GM19372 (cell line): ENCODE data around the gene LRRC32.

Source experiments
- ATAC-seq: cut with Tn5 transposase; IDR thresholded peaks from one replicate; pipeline ENCODE4 v1.9.1; 2021; ENCODE audit warnings: mild to moderate bottlenecking, low read depth, moderate library complexity; ENCODE audit not compliant: unreplicated experiment

The LRRC32 gene

GRCh38 chr11:76670485-76671236, at the start of gene LRRC32:
LRRC32 (minus strand) TSS chr11:76670747; CDS start chr11:76665954, 4,793 bp downstream.
- no peak for ATAC-seq

- no peak for ATAC-seq
These were observed 49.1 kb upstream of the LRRC32 start for GRCh38 chr11:76719686-76720085.

- ATAC-seq, result no peak
These were observed 48.7 kb upstream of the LRRC32 start for GRCh38 chr11:76719281-76719680.

GRCh38 chr11:76717816-76718215, 47.3 kb upstream of the LRRC32 start:
- ATAC-seq, result no peak

- no peak for ATAC-seq
These were observed 46.8 kb upstream of the LRRC32 start for GRCh38 chr11:76717369-76717768.

- ATAC-seq, result no peak
These were observed 45.7 kb upstream of the LRRC32 start for GRCh38 chr11:76716268-76716667.

- ATAC-seq, result no peak
These were observed 43.9 kb upstream of the LRRC32 start for GRCh38 chr11:76714493-76714892.

- no peak for ATAC-seq
These were observed 43.0 kb upstream of the LRRC32 start for GRCh38 chr11:76713499-76713898.

- no peak for ATAC-seq
These were observed 41.6 kb upstream of the LRRC32 start for GRCh38 chr11:76712125-76712524.

- ATAC-seq, result no peak
These were observed 39.2 kb upstream of the LRRC32 start for GRCh38 chr11:76709756-76710155.

- ATAC-seq, result no peak
These were observed 38.6 kb upstream of the LRRC32 start for GRCh38 chr11:76708972-76709660.

- ATAC-seq, result no peak
These were observed 36.8 kb upstream of the LRRC32 start for GRCh38 chr11:76707293-76707825.

- ATAC-seq, result no peak
These were observed 36.1 kb upstream of the LRRC32 start for GRCh38 chr11:76706667-76707066.

GRCh38 chr11:76705826-76706225, 35.3 kb upstream of the LRRC32 start:
- ATAC-seq, result no peak

GRCh38 chr11:76704171-76704948, 33.8 kb upstream of the LRRC32 start:
- ATAC-seq, result no peak

- ATAC-seq, result no peak
These were observed 33.2 kb upstream of the LRRC32 start for GRCh38 chr11:76703707-76704106.

- no peak for ATAC-seq
These were observed 32.0 kb upstream of the LRRC32 start for GRCh38 chr11:76702336-76703128.

GRCh38 chr11:76701294-76702040, 30.9 kb upstream of the LRRC32 start:
- no peak for ATAC-seq
